ENCODE results near the gene INPP5D. TPM values are rescaled to one million over a fixed set of nuclear protein-coding genes. Genes with fewer than 3 reads are reported as not detected.

The INPP5D gene
- total and polyA plus RNA-seq, 2 of the 13 experiments (the other 11 are each of a cell fraction or from before 2014, with no cell fraction given): 16.7 to 18.0 TPM

- TF ChIP-seq HNF4G (IDR thresholded peaks at IDR 0.05; ENCODE audit: borderline replicate concordance, low read depth, low read length): no peak
- no peak for TF ChIP-seq HNF4G (CRISPR knock-in tag; IDR thresholded peaks at IDR 0.05; ENCODE audit: borderline replicate concordance, low read depth)
- no peak for TF ChIP-seq POLR2AphosphoS5 (IDR thresholded peaks at IDR 0.05; ENCODE audit: low read depth, low read length)
- no peak for TF ChIP-seq GABPB1 (CRISPR knock-in tag; IDR thresholded peaks at IDR 0.05)
Measured at GRCh38 chr2:233040571-233040970, 19.6 kb upstream of the INPP5D start (continued).

GRCh38 chr2:233041722-233042323 is 18.3 kb upstream of the INPP5D start:
- POLR2A ChIA-PET: no interaction called here
- no peak for ATAC-seq
- peaks cover 5 to 59% of the 10 kb centered on the region in 2 experiments; a peak in 4 of 5 replicates for H3K27me3 ChIP-seq (ENCODE audit: control insufficient read depth in 1 of 2, insufficient read depth in 2 of 2, low read length in 2 of 2)
- H3K9ac ChIP-seq (ENCODE audit: insufficient read depth, low read depth, low read length): no peak overlapping the region
- no peak overlapping the region for H2AFZ ChIP-seq (ENCODE audit: low read length)
- intact Hi-C loops (cut with micrococcal nuclease; ENCODE audit: unreplicated experiment) (no loop called here), in situ Hi-C loops (cut with HindIII; ENCODE audit: extremely low pct_ligation_motif_present, low pct_unique_long_range_greater_than_20kb) (no loop called here)
- no peak for FAIRE-seq
- no TSS peak for BruUV-seq (replicated peaks)
- DNase-seq (ENCODE audit: low spot score): no peak
- CTCF ChIA-PET (ENCODE audit: low intra/inter-chr PET ratio, low total read pairs): no interaction called here
- no peaks in the 10 kb centered on the region for H3K9me3 ChIP-seq (ENCODE audit: low read length)
- no peak overlapping the region for H3K4me3 ChIP-seq (replicated peaks in 1 of 3; ENCODE audit: insufficient read depth in 1 of 3, low read depth in 2 of 3, low read length in 3 of 3)
- no peaks in the 10 kb centered on the region for H3K79me2 ChIP-seq (ENCODE audit: insufficient read depth, low read length)
- no peaks in the 10 kb centered on the region for H3K36me3 ChIP-seq (replicated peaks in 1 of 2; ENCODE audit: control insufficient read depth in 1 of 2, insufficient read depth in 2 of 2, low read length in 2 of 2)
- TF ChIP-seq JUND (CRISPR knock-in tag; IDR thresholded peaks at IDR 0.05): no peak
- TF ChIP-seq HOXA3 (CRISPR knock-in tag; IDR thresholded peaks at IDR 0.05): no peak
- no peak for TF ChIP-seq ZSCAN30 (CRISPR knock-in tag; IDR thresholded peaks at IDR 0.05)
- no peak for TF ChIP-seq GLI4 (CRISPR knock-in tag; IDR thresholded peaks at IDR 0.05; ENCODE audit: borderline replicate concordance)
- no peak for TF ChIP-seq KLF13 (CRISPR knock-in tag; IDR thresholded peaks at IDR 0.05)
- no peak for TF ChIP-seq MAFG (CRISPR knock-in tag; IDR thresholded peaks at IDR 0.05)
- no peak for TF ChIP-seq GTF3A (CRISPR knock-in tag; conservative IDR thresholded peaks at IDR 0.05)
- TF ChIP-seq ZBTB7B (CRISPR knock-in tag; IDR thresholded peaks at IDR 0.05): no peak
- TF ChIP-seq FOXP1 (IDR thresholded peaks at IDR 0.05): no peak
- no peak for TF ChIP-seq FOXP1 (CRISPR knock-in tag; IDR thresholded peaks at IDR 0.05)
- no peak for TF ChIP-seq ELF3 (CRISPR knock-in tag; IDR thresholded peaks at IDR 0.05)
- TF ChIP-seq CHCHD3 (CRISPR knock-in tag; IDR thresholded peaks at IDR 0.05): no peak
- no peak for TF ChIP-seq ZNF749 (CRISPR knock-in tag; IDR thresholded peaks at IDR 0.05; ENCODE audit: borderline replicate concordance)
- no peak for TF ChIP-seq RORA (CRISPR knock-in tag; IDR thresholded peaks at IDR 0.05)
- no peak for TF ChIP-seq ZNF572 (CRISPR knock-in tag; IDR thresholded peaks at IDR 0.05)
- TF ChIP-seq ZNF382 (CRISPR knock-in tag; IDR thresholded peaks at IDR 0.05; ENCODE audit: borderline replicate concordance): no peak
- TF ChIP-seq JUNB (CRISPR knock-in tag; IDR thresholded peaks at IDR 0.05; ENCODE audit: borderline replicate concordance): no peak
- TF ChIP-seq GATA4 (IDR thresholded peaks at IDR 0.05; ENCODE audit: borderline replicate concordance, low read depth): no peak
- H3K4me2 ChIP-seq (ENCODE audit: low read depth, low read length): no peak overlapping the region
- no peak overlapping the region for H3K27ac ChIP-seq (ENCODE audit: extremely low read length, insufficient read depth, low read length)
- H3K4me1 ChIP-seq (ENCODE audit: insufficient read depth, low read length): 0 out of 2 replicates have a peak, but pooled peaks cover 7% of the 10 kb centered on the region
- no peaks in the 10 kb centered on the region for H4K20me1 ChIP-seq (ENCODE audit: insufficient read depth, low read length)
- 37% methylated on average over 10 of the region's 10 CpGs for WGBS (ENCODE audit: low lambda C conversion rate)
